A549 (cell line): ENCODE data around the gene RAPSN. TPM values are rescaled to one million over a fixed set of nuclear protein-coding genes. Genes with fewer than 3 reads are reported as not detected.

Source experiments
- ATAC-seq, 2 experiments: fragments of 200-7000 bp in 1 of 2; fragments of >200 bp in 1 of 2; cut with Nextera tagmentation in 1 of 2; cut with Tn5 transposase in 1 of 2; 3 replicates each; pipeline versions ENCODE4 v1.8.0 to v1.9.1; 2018 to 2020; ENCODE audit warnings: mild to moderate bottlenecking in 1 of 2, moderate library complexity in 1 of 2
- CTCF ChIA-PET: fragments of 300-600 bp; sonication (Branson Sonifier 250); formaldehyde crosslinking; extraction: SDS; loops from one replicate; lab custom pipeline; 2021; ENCODE audit warnings: antibody characterized with exemption, inconsistent platforms; lab: Yijun Ruan, JAX
- POLR2A ChIA-PET: fragments of 350-600 bp; formaldehyde crosslinking; extraction: SDS; loops from one replicate; lab custom pipeline; 2021; ENCODE audit warnings: antibody characterized with exemption, inconsistent platforms; lab: Yijun Ruan, JAX
- DNase-seq, 2 experiments: peaks; one replicate each; pipeline versions ENCODE4 v3.0.0 to v3.0.0-alpha.2; 2011 to 2016; ENCODE audit warnings: low read depth in 1 of 2, low spot score in 1 of 2
- FAIRE-seq: peaks from 2 replicates; lab custom pipeline; 2011; peaks lifted over from hg19 to GRCh38; lab: Jason Lieb, UNC
- H3K27ac ChIP-seq, 2 experiments: fragments of >200 bp; sonication (Bioruptor Twin); formaldehyde crosslinking; 3 replicates each; pipeline ENCODE4 v1.5.1; 2016 to 2017
- H3K4me1 ChIP-seq: fragments of >200 bp; sonication (Bioruptor Twin); formaldehyde crosslinking; 3 replicates; pipeline ENCODE4 v1.6.1; 2016
- H3K4me2 ChIP-seq: fragments of >200 bp; sonication (Bioruptor Twin); formaldehyde crosslinking; 3 replicates; pipeline ENCODE4 v1.6.1; 2016
- H3K4me3 ChIP-seq: fragments of >200 bp; sonication (Bioruptor Twin); formaldehyde crosslinking; 3 replicates; pipeline ENCODE4 v1.5.1; 2016
- H3K9me3 ChIP-seq: fragments of >200 bp; sonication (Bioruptor Twin); formaldehyde crosslinking; 3 replicates; pipeline ENCODE4 v1.6.1; 2016
- BHLHE40 ChIP-seq: IDR thresholded peaks from 2 replicates; pipeline ENCODE4 v1.6.1; 2012; ENCODE audit warnings: low read depth, low read length, inconsistent platforms
- CHD4 ChIP-seq: fragments of 200-600 bp; sonication (generic); IDR thresholded peaks from 2 replicates; pipeline ENCODE4 v1.6.1; 2016; ENCODE audit warnings: antibody characterized with exemption, mild to moderate bottlenecking, borderline replicate concordance
- GATA3 ChIP-seq: IDR thresholded peaks from 2 replicates; pipeline ENCODE4 v1.6.1; 2012; ENCODE audit warnings: borderline replicate concordance
- HDAC2 ChIP-seq: fragments of 200-600 bp; sonication (generic); IDR thresholded peaks from 2 replicates; pipeline ENCODE4 v1.6.1; 2016
- HOXA7 ChIP-seq: fragments of 250-450 bp; sonication (Bioruptor Pico); IDR thresholded peaks from 2 replicates; pipeline ENCODE4 v1.5.0; 2020; ENCODE audit warnings: mild to moderate bottlenecking, moderate library complexity
- HOXB13 ChIP-seq: fragments of 250-450 bp; sonication (Bioruptor Pico); IDR thresholded peaks from 2 replicates; pipeline ENCODE4 v1.5.0; 2020; ENCODE audit warnings: low read depth, mild to moderate bottlenecking, moderate library complexity
- JUNB ChIP-seq: fragments of >200 bp; sonication (Bioruptor Twin); formaldehyde crosslinking; IDR thresholded peaks from 2 replicates; pipeline ENCODE4 v1.6.1; 2016
- KDM1A ChIP-seq: fragments of 200-600 bp; sonication (generic); IDR thresholded peaks from 2 replicates; pipeline ENCODE4 v1.6.1; 2016; ENCODE audit warnings: low read depth, mild to moderate bottlenecking
- MYC ChIP-seq: IDR thresholded peaks from 2 replicates; pipeline ENCODE4 v1.6.1; 2012; ENCODE audit warnings: mild to moderate bottlenecking, inconsistent platforms, low read length, improper control_type of control experiment, borderline replicate concordance
- NFE2L2 ChIP-seq: fragments of 150-350 bp; conservative IDR thresholded peaks from 2 replicates; pipeline ENCODE4 v1.6.1; 2014; ENCODE audit warnings: low read length
- NR3C1 ChIP-seq: fragments of >200 bp; sonication (Bioruptor Twin); formaldehyde crosslinking; IDR thresholded peaks from 3 replicates; pipeline ENCODE4 v1.6.1; 2017
- PHF8 ChIP-seq: fragments of 200-600 bp; sonication (generic); IDR thresholded peaks from 2 replicates; pipeline ENCODE4 v1.6.1; 2016; ENCODE audit warnings: low read depth, mild to moderate bottlenecking, antibody characterized with exemption, moderate library complexity, borderline replicate concordance
- RAD21 ChIP-seq, 2 experiments: fragments of >200 bp in 1 of 2; sonication (Bioruptor Twin) in 1 of 2; formaldehyde crosslinking in 1 of 2; IDR thresholded peaks in 1 of 2; conservative IDR thresholded peaks in 1 of 2; 2 replicates in 1 of 2; 3 replicates in 1 of 2; pipeline ENCODE4 v1.6.1; 2012 to 2018; ENCODE audit warnings: inconsistent platforms in 1 of 2
- RARB ChIP-seq: fragments of 250-450 bp; sonication (Bioruptor Pico); IDR thresholded peaks from 2 replicates; pipeline ENCODE4 v1.8.0; 2021; ENCODE audit warnings: mild to moderate bottlenecking, moderate library complexity
- RCOR1 ChIP-seq: fragments of 150-350 bp; IDR thresholded peaks from 2 replicates; pipeline ENCODE4 v1.6.1; 2014; ENCODE audit warnings: antibody characterized with exemption, low read length, low read depth
- RFX5 ChIP-seq: fragments of 450-650 bp; IDR thresholded peaks from 2 replicates; pipeline ENCODE4 v1.7.1; 2014; ENCODE audit warnings: antibody characterized with exemption, mild to moderate bottlenecking, moderate library complexity
- RNF2 ChIP-seq: fragments of 200-600 bp; sonication (generic); IDR thresholded peaks from 2 replicates; pipeline ENCODE4 v1.6.1; 2016; ENCODE audit warnings: low read depth, mild to moderate bottlenecking, antibody characterized with exemption, moderate library complexity, borderline replicate concordance
- ZNF302 ChIP-seq: fragments of 250-450 bp; sonication (Bioruptor Pico); IDR thresholded peaks from 2 replicates; pipeline ENCODE4 v1.9.0; 2021; ENCODE audit warnings: inconsistent platforms, mild to moderate bottlenecking, moderate library complexity
- ZSCAN20 ChIP-seq: fragments of 250-450 bp; sonication (Bioruptor Pico); IDR thresholded peaks from 2 replicates; pipeline ENCODE4 v1.8.0; 2022; ENCODE audit warnings: mild to moderate bottlenecking, moderate library complexity
- WGBS: methylation state at CpG from one replicate; pipeline ENCODE4 v1.1.6; 2017; ENCODE audit errors: missing lambda C conversion rate; 5-methylcytosine and 5-hydroxymethylcytosine counted together
- polyA plus RNA-seq, 4 experiments: library from polyadenylated mRNA; depleted of rRNA in 3 of 4; stranded (reverse); fragments of >200 nt; fragmentation: RNase III in 1 of 4; extraction: RNeasy Plus Mini Kit Qiagen cat#74134 plus additional on column Dnase treatment in 1 of 4; gene quantifications; 2 replicates in 3 of 4; 3 replicates in 1 of 4; pipeline ENCODE4 v1.2.3, GENCODE V29; 2011 to 2017
- TF ChIP-seq, protein P1 (sequence below): fragments of 250-450 bp; sonication (Bioruptor Pico); IDR thresholded peaks from 2 replicates; pipeline ENCODE4 v1.5.0; 2020; ENCODE audit warnings: low read depth, mild to moderate bottlenecking, moderate library complexity
- TF ChIP-seq, protein P2 (sequence below): fragments of 450-650 bp; IDR thresholded peaks from 2 replicates; pipeline ENCODE4 v1.6.1; 2014; ENCODE audit warnings: antibody characterized with exemption
- TF ChIP-seq, protein P3 (sequence below): fragments of >200 bp; sonication (Bioruptor Twin); formaldehyde crosslinking; IDR thresholded peaks from 3 replicates; pipeline ENCODE4 v1.5.1; 2016

Gene RAPSN
- polyA plus RNA-seq, 2 of the 4 experiments (the other 2 are of a cell fraction) = 0.12 to 0.17 TPM

DNA sequence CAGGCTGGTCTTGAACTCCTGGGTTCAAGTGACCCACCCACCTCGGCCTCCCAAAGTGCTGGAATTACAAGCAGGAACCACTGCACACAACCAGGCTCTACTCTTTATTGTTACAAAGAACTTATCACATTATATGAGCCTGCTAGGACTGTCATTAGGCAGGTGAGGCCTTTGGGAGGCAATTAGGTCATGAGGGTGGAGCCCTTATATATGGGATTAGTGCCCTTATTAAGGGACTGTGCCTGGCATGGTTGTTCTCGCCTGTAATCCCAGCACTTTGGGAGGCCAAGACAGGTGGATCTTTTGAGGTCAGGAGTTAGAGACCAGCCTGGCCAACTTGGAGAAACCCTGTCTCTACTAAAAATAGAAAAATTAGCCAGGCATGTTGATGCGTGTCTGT lies 12.2 kb downstream of the RAPSN start:
- CTCF ChIA-PET = interaction anchor here (1.3 to 1.6 kb wide), 2 partner anchors 9 to 24 kb away, joined by 4 read pairs; no protein-coding TSS in a partner anchor
- 62% methylated on average over 3 of the region's 3 CpGs for WGBS
- ATAC-seq = no peak
- FAIRE-seq = no peak
- H3K4me2 ChIP-seq = no peak overlapping the region
- no peak for DNase-seq
- H3K4me1 ChIP-seq = no peaks in the 10 kb centered on the region
- TF ChIP-seq HOXA7 = no peak
- no peak for TF ChIP-seq RAD21 (conservative IDR thresholded peaks at IDR 0.05 in 1 of 2, IDR thresholded peaks at IDR 0.05 in 1 of 2)
- TF ChIP-seq, protein P1, sequence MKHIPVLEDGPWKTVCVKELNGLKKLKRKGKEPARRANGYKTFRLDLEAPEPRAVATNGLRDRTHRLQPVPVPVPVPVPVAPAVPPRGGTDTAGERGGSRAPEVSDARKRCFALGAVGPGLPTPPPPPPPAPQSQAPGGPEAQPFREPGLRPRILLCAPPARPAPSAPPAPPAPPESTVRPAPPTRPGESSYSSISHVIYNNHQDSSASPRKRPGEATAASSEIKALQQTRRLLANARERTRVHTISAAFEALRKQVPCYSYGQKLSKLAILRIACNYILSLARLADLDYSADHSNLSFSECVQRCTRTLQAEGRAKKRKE (CRISPR knock-in tag) = no peak
- no peak for TF ChIP-seq PHF8
- TF ChIP-seq HOXB13 (CRISPR knock-in tag) = no peak
- TF ChIP-seq NR3C1 = no peak
- TF ChIP-seq ZSCAN20 (CRISPR knock-in tag) = no peak
- no peak for TF ChIP-seq GATA3
- TF ChIP-seq NFE2L2 = no peak
- TF ChIP-seq CHD4 = no peak
- TF ChIP-seq JUNB = no peak
- no peak for TF ChIP-seq RNF2
- TF ChIP-seq RCOR1 = no peak
- TF ChIP-seq ZNF302 = no peak
- TF ChIP-seq RFX5 = no peak
- TF ChIP-seq, all 56 proteins: peak for 0
- H3K9me3 ChIP-seq = no peaks in the 10 kb centered on the region; the same call in 2 of the 3 replicates
- POLR2A ChIA-PET = no interaction called here
- H3K4me3 ChIP-seq = no peak overlapping the region
- no peak overlapping the region for H3K27ac ChIP-seq

DNA sequence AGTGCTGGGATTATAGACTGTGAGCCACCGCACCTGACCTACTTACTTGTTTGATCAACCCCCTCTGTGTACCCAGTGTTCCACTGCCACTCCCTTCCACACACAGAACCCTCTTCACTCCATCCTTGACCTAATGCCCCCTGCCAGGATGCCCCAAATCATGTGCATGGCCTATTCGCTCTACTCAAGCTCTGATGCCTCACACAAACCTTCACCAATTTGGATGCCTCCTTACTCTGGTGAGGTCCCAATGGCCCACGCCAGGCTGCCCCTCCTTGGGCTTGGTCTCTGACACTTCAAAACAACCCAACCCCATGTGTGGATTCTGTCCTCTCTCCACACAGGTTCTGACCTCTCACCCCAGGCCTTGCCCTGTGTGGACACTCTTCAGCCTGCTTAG lies 13.2 kb downstream of the RAPSN start:
- ATAC-seq (peak in 1 of 2 experiments; percentile 15; a peak in 1 of 6 replicates), FAIRE-seq (no peak)

More for the DNA sequence above, 13.2 kb downstream of the RAPSN start:
- DNase-seq = no peak
- H3K4me3 ChIP-seq = no peak overlapping the region
- POLR2A ChIA-PET = no interaction called here
- no peak overlapping the region for H3K27ac ChIP-seq
- H3K4me2 ChIP-seq = no peak overlapping the region
- CTCF ChIA-PET = interaction anchor here (0.8 kb wide), 1 partner anchor 9 kb away, joined by 3 read pairs; no protein-coding TSS in a partner anchor
- no peaks in the 10 kb centered on the region; the same call in 2 of the 3 replicates for H3K9me3 ChIP-seq
- TF ChIP-seq GATA3 (no peak), RARB (CRISPR knock-in tag) (no peak), MYC (no peak), KDM1A (no peak), RAD21 (conservative IDR thresholded peaks at IDR 0.05 in 1 of 2, IDR thresholded peaks at IDR 0.05 in 1 of 2) (no peak), PHF8 (no peak), HOXA7 (no peak), BHLHE40 (no peak), HDAC2 (no peak)
- TF ChIP-seq, protein P2, sequence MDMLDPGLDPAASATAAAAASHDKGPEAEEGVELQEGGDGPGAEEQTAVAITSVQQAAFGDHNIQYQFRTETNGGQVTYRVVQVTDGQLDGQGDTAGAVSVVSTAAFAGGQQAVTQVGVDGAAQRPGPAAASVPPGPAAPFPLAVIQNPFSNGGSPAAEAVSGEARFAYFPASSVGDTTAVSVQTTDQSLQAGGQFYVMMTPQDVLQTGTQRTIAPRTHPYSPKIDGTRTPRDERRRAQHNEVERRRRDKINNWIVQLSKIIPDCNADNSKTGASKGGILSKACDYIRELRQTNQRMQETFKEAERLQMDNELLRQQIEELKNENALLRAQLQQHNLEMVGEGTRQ = no peak
- TF ChIP-seq, protein P3, sequence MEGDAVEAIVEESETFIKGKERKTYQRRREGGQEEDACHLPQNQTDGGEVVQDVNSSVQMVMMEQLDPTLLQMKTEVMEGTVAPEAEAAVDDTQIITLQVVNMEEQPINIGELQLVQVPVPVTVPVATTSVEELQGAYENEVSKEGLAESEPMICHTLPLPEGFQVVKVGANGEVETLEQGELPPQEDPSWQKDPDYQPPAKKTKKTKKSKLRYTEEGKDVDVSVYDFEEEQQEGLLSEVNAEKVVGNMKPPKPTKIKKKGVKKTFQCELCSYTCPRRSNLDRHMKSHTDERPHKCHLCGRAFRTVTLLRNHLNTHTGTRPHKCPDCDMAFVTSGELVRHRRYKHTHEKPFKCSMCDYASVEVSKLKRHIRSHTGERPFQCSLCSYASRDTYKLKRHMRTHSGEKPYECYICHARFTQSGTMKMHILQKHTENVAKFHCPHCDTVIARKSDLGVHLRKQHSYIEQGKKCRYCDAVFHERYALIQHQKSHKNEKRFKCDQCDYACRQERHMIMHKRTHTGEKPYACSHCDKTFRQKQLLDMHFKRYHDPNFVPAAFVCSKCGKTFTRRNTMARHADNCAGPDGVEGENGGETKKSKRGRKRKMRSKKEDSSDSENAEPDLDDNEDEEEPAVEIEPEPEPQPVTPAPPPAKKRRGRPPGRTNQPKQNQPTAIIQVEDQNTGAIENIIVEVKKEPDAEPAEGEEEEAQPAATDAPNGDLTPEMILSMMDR = no peak
- H3K4me1 ChIP-seq = no peaks in the 10 kb centered on the region
- WGBS = 90% methylated on average over 3 of the region's 3 CpGs
